Measurements from ENCODE around the gene FBXO33.

FBXO33 gene

DNA sequence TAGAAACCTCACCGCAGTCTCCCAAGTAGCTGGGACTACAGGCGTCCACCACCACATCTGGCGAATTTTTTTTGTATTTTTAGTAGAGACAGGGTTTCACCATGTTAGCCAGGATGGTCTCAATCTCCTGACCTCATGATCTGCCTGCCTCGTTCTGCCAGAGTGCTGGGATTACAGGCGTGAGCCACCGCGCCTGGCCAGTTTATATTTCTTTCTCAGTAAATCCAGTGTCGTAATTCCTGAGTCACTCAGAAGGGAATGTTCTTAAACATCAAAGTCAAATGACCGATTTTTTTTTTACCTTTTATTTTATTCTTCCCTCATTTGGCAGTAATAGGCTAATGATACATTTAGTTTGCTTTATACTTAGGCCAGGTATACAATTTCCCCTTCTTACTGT, 80.5 kb downstream of the FBXO33 start:
- H2AFZ ChIP-seq (ENCODE audit: low read length): no peak overlapping the region
- H3K4me1 ChIP-seq (ENCODE audit: insufficient read depth, low read length, poor library complexity, severe bottlenecking): no peaks in the 10 kb centered on the region
- H4K20me1 ChIP-seq (ENCODE audit: insufficient read depth, low read length, poor library complexity, severe bottlenecking): no peaks in the 10 kb centered on the region
- H3K9me2 ChIP-seq (replicated peaks; ENCODE audit: low read depth, low read length): no peaks in the 10 kb centered on the region
- no peaks in the 10 kb centered on the region for H3K79me2 ChIP-seq (ENCODE audit: insufficient read depth, low read length)
- H3K36me3 ChIP-seq (ENCODE audit: insufficient read depth, low read length): peaks cover 3% of the 10 kb centered on the region; the same call in 1 of the 2 replicates
- H3K27me3 ChIP-seq (ENCODE audit: insufficient read depth, low read length, poor library complexity, severe bottlenecking): no peaks in the 10 kb centered on the region
- no peak overlapping the region for H3K9ac ChIP-seq (ENCODE audit: low read depth, low read length, poor library complexity, severe bottlenecking)
- H3K4me3 ChIP-seq (ENCODE audit: low read length, poor library complexity, severe bottlenecking): no peak overlapping the region
- TF ChIP-seq, protein P1, sequence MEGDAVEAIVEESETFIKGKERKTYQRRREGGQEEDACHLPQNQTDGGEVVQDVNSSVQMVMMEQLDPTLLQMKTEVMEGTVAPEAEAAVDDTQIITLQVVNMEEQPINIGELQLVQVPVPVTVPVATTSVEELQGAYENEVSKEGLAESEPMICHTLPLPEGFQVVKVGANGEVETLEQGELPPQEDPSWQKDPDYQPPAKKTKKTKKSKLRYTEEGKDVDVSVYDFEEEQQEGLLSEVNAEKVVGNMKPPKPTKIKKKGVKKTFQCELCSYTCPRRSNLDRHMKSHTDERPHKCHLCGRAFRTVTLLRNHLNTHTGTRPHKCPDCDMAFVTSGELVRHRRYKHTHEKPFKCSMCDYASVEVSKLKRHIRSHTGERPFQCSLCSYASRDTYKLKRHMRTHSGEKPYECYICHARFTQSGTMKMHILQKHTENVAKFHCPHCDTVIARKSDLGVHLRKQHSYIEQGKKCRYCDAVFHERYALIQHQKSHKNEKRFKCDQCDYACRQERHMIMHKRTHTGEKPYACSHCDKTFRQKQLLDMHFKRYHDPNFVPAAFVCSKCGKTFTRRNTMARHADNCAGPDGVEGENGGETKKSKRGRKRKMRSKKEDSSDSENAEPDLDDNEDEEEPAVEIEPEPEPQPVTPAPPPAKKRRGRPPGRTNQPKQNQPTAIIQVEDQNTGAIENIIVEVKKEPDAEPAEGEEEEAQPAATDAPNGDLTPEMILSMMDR (conservative IDR thresholded peaks at IDR 0.05; ENCODE audit: low read length): no peak
- TF ChIP-seq EZH2phosphoT487 (IDR thresholded peaks at IDR 0.05; ENCODE audit: borderline replicate concordance): no peak
- no peaks in the 10 kb centered on the region; the same call in 1 of the 2 replicates for H3K9me3 ChIP-seq (ENCODE audit: insufficient read depth, low read depth, low read length)
- H3K4me2 ChIP-seq (ENCODE audit: low read depth, low read length, poor library complexity, severe bottlenecking): no peak overlapping the region
- H3F3A ChIP-seq (ENCODE audit: low read depth): no peaks in the 10 kb centered on the region

DNA sequence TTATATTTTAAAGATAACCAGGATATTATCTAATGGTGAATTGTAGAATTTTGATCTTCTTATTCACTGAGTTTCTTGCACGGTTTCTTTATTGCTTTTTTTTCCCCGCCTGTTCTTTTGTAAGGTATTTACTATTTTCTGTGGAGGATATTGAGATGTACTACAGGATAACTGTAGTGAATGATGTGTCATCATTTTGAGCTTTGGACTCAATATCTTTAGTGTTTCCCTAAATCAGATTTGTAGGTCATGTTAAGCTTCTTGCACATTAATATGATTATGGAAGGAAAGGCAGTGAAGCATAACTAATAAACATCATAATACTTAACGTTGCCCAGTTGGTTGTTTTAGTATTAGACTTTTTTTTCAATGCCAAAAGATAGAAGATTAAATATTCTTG, 81.4 kb downstream of the FBXO33 start:
- Histone ChIP-seq H3K4me3 (ENCODE audit: low read length, poor library complexity, severe bottlenecking) (no peak overlapping the region), H3K27me3 (ENCODE audit: insufficient read depth, low read length, poor library complexity, severe bottlenecking) (no peaks in the 10 kb centered on the region), H3K9me3 (ENCODE audit: insufficient read depth, low read depth, low read length) (no peaks in the 10 kb centered on the region; the same call in 1 of the 2 replicates), H3K36me3 (ENCODE audit: insufficient read depth, low read length) (peaks cover 8% of the 10 kb centered on the region), H3K9me2 (replicated peaks; ENCODE audit: low read depth, low read length) (no peaks in the 10 kb centered on the region), H3K4me2 (ENCODE audit: low read depth, low read length, poor library complexity, severe bottlenecking) (no peak overlapping the region), H3K9ac (ENCODE audit: low read depth, low read length, poor library complexity, severe bottlenecking) (no peak overlapping the region), H3K4me1 (ENCODE audit: insufficient read depth, low read length, poor library complexity, severe bottlenecking) (no peaks in the 10 kb centered on the region), H2AFZ (ENCODE audit: low read length) (no peak overlapping the region), H3K79me2 (ENCODE audit: insufficient read depth, low read length) (no peaks in the 10 kb centered on the region), H3F3A (ENCODE audit: low read depth) (0 out of 2 replicates have a peak, but pooled peaks cover 1% of the 10 kb centered on the region), H4K20me1 (ENCODE audit: insufficient read depth, low read length, poor library complexity, severe bottlenecking) (no peaks in the 10 kb centered on the region)
- TF ChIP-seq EZH2phosphoT487 (IDR thresholded peaks at IDR 0.05; ENCODE audit: borderline replicate concordance): no peak
- TF ChIP-seq, protein P1 (conservative IDR thresholded peaks at IDR 0.05; ENCODE audit: low read length): no peak

Data from Loucy (cell line).